Stimulated activated CD8-positive, alpha-beta memory T cell treated with anti-CD3 and anti-CD28 coated beads, Interleukin-4, amount 100 ng/mL, for 1 hour (primary cell): Measurements from ENCODE around the gene LRIG1.

ENCODE experiments used
- DNase-seq, 2 donors: peaks; one replicate each; pipeline ENCODE4 v3.0.0-alpha.2; 2020; ENCODE audit warnings: low read depth in 2 of 2, low spot score in 1 of 2

LRIG1 gene

GRCh38 chr3:66361356-66361755, 139.5 kb downstream of the LRIG1 start:
- no peak for DNase-seq

DNA sequence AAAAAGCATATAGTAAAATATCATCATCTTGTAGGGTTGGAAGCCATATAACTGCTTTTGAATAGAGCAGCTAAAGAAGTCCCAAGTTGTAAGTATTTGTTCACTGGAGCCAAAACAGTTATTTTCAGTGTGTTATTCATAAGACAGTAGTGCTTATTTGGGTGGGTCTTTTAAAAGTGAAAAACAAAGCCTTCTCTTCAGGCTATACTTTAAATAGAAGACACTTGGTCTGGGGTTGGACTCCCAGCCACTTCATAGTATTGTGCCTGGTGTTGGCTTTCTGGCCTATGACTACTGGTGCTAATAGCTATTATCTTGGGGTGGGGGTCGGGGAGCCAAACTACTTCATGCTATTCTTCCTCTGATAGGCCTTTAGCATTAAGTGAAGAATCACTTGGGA, 144.8 kb downstream of the LRIG1 start:
- DNase-seq = no peak

DNA sequence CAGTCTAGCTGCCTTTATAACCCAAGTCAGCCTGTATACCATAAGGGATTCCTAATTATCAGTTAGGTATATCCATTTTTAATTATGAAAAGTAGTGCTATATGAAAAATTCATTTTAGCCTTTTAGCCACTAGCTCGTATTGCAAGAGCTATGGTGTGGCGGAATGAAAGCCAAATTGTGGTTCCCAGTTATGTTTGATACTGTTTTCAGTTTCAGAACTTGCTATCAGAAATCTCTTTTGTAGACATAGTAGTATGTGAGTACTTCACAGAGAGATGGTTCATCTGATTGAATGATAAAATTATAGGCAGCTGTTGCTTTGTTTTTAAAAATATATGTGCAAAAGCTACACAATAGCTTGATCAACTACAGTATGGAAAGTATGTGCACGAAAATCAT, 145.4 kb downstream of the LRIG1 start:
- DNase-seq = no peak

GRCh38 chr3:66354001-66354400, 146.8 kb downstream of the LRIG1 start:
- no peak for DNase-seq

DNA sequence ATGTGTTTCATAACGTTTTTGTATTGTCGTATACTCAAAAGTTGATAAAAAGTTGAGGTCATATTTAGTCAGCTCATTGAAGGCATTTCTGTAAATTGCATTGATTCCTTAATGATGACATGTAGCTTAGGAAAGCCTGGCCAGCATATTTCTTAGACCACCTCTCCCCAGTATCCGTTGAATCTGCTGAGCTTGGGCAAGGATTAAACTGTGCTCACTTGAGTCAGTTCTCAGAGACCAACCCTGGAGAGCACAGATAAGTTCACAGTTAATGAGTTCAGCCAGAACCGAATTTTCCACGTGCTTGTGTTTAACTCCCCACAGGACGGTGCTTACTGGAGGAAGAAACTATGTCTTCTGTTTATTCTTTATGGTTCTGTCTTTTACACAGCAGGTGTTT, 147.3 kb downstream of the LRIG1 start:
- DNase-seq = no peak

GRCh38 chr3:66353039-66353438, 147.8 kb downstream of the LRIG1 start:
- no peak for DNase-seq

- no peak for DNase-seq
Observed at GRCh38 chr3:66350601-66351000, 150.2 kb downstream of the LRIG1 start.

DNA sequence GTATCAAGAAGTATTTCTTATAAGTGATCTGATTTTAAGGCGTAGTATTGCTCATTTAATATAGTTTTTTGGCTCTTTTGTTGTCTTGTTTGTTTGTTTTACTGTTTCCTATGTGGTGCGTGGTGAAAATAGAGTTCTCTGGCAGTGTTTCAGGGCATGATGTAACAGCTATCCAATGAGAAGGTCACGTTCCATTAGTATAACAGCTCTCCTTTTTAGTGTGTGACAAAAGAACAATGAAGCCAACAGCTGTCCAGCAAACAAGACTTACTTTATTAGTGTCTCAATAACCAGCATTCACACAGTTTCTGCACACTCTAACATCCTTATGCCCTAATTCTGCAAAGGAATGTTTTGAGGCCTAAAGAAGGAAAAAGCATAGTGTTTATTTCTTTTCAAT, 152.1 kb downstream of the LRIG1 start:
- DNase-seq = no peak

GRCh38 chr3:66344848-66345578, 155.8 kb downstream of the LRIG1 start:
- no peak for DNase-seq

DNA sequence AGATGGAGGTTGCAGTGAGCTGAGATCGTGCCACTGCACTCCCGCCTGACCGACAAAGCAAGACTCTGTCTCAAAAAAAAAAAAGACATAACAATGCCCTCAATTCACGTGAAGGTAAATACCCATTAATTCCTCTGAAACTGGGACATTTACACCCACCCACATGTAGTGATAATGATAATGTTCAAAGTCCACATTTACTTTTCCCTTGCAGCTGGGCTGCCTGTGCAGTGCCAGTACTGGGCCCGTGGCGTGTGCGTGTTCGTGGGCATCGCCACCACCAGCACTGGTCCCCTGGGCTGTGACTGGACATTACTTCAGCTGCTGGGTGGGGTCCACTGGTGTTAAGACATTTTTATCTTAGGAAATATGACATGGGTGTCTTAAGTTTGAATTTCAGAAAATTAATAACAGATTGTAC, 156.4 kb downstream of the LRIG1 start:
- no peak for DNase-seq

DNA sequence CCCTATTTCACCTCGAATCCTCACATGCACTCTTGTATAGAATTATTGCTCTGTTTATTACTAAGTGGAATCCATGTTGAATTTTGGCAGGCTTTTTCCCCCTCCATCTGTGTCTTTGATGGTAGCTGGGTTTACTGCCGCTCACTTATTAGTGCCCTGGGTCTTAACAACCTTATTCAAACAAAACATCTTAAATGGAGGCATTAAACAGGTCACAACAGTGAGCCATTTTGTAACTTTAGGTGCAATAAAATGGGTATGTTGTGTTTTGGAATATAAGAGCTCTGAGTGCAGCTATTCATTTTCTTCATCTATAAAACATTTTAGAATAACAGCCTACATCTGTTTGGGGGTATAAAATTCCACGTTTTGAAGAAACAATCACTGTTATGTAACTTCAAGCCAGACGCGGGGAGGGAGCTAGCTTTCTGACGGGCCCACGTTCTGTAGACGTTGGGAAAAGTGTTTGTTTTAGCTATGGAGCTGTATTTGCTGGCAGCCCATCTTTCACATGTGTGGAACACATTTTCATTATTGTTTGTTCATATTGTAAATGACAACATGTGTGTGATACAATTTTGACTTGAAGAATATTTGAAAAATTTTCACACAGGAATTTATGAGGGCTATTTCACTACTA, 158.0 kb downstream of the LRIG1 start:
- DNase-seq = no peak

DNA sequence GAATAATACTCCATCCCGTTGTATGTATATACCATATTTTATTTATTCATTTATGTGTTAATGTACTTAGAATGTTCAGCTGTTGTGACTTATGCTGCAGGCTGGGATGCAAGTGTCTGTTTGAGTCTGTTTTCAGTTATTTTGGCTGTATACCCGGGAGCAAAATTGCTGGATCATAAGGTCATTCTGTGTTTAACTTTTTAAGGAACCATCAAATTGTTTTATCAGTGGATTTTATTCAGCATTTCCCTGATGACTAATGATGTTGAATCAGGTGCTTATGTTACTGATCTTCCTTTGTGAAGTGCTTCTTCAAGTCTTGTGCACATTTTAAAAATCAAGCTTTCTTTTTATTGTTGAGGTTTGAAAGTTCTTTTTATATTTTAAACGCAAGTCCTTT, 161.9 kb downstream of the LRIG1 start:
- DNase-seq = no peak

DNA sequence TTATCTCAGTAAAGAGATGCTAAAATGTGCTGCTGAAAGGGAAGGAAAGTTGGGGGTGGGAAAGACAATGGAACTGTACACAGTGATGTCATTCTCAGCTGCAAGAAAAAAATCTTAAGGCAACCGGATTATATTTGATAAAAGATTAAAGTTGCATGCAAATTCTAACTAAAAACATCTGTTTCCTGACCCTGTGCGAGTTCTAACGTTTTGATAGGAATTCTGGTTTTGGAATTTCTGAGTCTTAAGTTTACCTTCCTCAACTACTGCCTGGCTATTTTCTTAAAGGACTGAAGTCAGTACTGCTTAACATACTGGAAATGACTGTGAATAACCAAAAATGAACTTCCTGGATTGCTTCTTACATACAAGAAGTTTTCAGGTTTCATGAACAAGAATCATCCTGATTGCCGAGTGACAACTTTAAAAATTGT, 164.5 kb downstream of the LRIG1 start:
- DNase-seq = no peak

DNA sequence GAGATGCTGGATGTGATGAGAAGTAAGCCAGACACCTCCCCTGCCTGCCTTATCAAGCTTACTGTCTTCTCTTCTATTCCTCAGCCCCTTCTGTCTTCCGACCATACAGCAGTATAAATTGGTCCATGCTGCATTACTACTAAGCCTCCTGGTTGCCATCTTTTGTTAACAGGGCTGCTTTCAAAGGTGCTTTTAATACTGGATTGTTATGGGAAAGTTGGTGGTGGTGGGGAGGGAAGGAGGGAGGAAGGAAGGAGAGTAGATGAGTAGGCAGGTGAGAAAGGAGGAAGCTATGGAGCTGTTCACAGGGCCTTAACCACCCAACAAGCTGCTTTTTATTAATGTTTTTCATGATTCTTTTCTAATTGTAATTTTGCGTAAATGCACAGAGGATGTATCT, 165.2 kb downstream of the LRIG1 start:
- no peak for DNase-seq
